HepG2 (cell line): Measurements from ENCODE around the gene DDX54. TPM values are rescaled to one million over a fixed set of nuclear protein-coding genes. Genes with fewer than 3 reads are reported as not detected.
A peak's percentile ranks its signal among the peaks of the same experiment; 100 is the strongest.

Source experiments
- ATAC-seq: fragments of 200-7000 bp; cut with Tn5 transposase; 3 replicates; pipeline ENCODE4 v1.9.1; 2020; ENCODE audit warnings: mild to moderate bottlenecking, moderate library complexity
- BruUV-seq: library from RNA; stranded (reverse); fragments of 400-500 nt; replicated peaks from 2 replicates; lab custom pipeline; 2021; lab: Mats Ljungman, UMichigan
- CTCF ChIA-PET: fragments of 300-600 bp; formaldehyde crosslinking; extraction: SDS; loops from one replicate; lab custom pipeline; 2021; ENCODE audit warnings: low total read pairs, inconsistent platforms, low intra/inter-chr PET ratio; lab: Yijun Ruan, JAX
- POLR2A ChIA-PET: fragments of 350-600 bp; sonication (Branson Sonifier 250); formaldehyde crosslinking; loops from one replicate; lab custom pipeline; 2020; ENCODE audit warnings: antibody characterized with exemption, inconsistent platforms; lab: Yijun Ruan, JAX
- DNase-seq: peaks from one replicate; pipeline ENCODE4 v3.0.0-alpha.2; 2015; ENCODE audit warnings: low spot score
- FAIRE-seq: peaks from 3 replicates; lab custom pipeline; 2011; peaks lifted over from hg19 to GRCh38; lab: Jason Lieb, UNC
- H2AFZ ChIP-seq: one replicate; pipeline ENCODE4 v1.6.1; 2011; ENCODE audit warnings: low read length, inconsistent platforms
- H3K27ac ChIP-seq: fragments of 300-600 bp; 3 replicates; pipeline ENCODE4 v1.8.0; 2011; ENCODE audit warnings: mixed run types, mild to moderate bottlenecking, mixed read lengths, low read length, inconsistent platforms; ENCODE audit not compliant: insufficient read depth; ENCODE audit errors: extremely low read length
- H3K27me3 ChIP-seq, 2 experiments: fragments of 200-600 bp in 1 of 2; 2 replicates in 1 of 2; 3 replicates in 1 of 2; pipeline versions ENCODE4 v1.6.0 to v1.8.0; 2011; ENCODE audit warnings: low read length in 2 of 2, mild to moderate bottlenecking in 2 of 2, moderate library complexity in 2 of 2, inconsistent platforms in 1 of 2; ENCODE audit not compliant: insufficient read depth in 2 of 2, control insufficient read depth in 1 of 2
- H3K36me3 ChIP-seq, 2 experiments: fragments of 200-600 bp in 1 of 2; replicated peaks in 1 of 2; 2 replicates in 1 of 2; 3 replicates in 1 of 2; pipeline versions ENCODE4 v1.5.1 to v1.8.0; 2011; ENCODE audit warnings: low read length in 2 of 2, inconsistent platforms in 1 of 2; ENCODE audit not compliant: insufficient read depth in 2 of 2, control insufficient read depth in 1 of 2
- H3K4me1 ChIP-seq: 2 replicates; pipeline ENCODE4 v1.5.1; 2012; ENCODE audit warnings: low read length, inconsistent platforms; ENCODE audit not compliant: insufficient read depth
- H3K4me2 ChIP-seq: 2 replicates; pipeline ENCODE4 v1.6.0; 2011; ENCODE audit warnings: low read depth, low read length, inconsistent platforms
- H3K4me3 ChIP-seq, 3 experiments: fragments of 200-600 bp in 1 of 3; sonication (generic), shearing (Covaris generic) in 1 of 3; replicated peaks in 1 of 3; 2 replicates each; pipeline ENCODE4 v1.5.1; 2011 to 2016; ENCODE audit warnings: low read length in 3 of 3, inconsistent platforms in 2 of 3, low read depth in 2 of 3, mild to moderate bottlenecking in 2 of 3, control low read depth in 1 of 3, mixed read lengths in 1 of 3; ENCODE audit not compliant: insufficient read depth in 1 of 3
- H3K79me2 ChIP-seq: one replicate; pipeline ENCODE4 v1.6.1; 2011; ENCODE audit warnings: low read length, inconsistent platforms; ENCODE audit not compliant: insufficient read depth
- H3K9ac ChIP-seq: 2 replicates; pipeline ENCODE4 v1.6.0; 2011; ENCODE audit warnings: mild to moderate bottlenecking, low read depth, low read length, inconsistent platforms; ENCODE audit not compliant: insufficient read depth
- H3K9me3 ChIP-seq: 2 replicates; pipeline ENCODE4 v1.5.1; 2012; ENCODE audit warnings: mild to moderate bottlenecking, low read length
- H4K20me1 ChIP-seq: 2 replicates; pipeline ENCODE4 v1.6.0; 2011; ENCODE audit warnings: inconsistent platforms, mild to moderate bottlenecking, low read length, moderate library complexity; ENCODE audit not compliant: insufficient read depth
- ATF1 ChIP-seq: IDR thresholded peaks from 2 replicates; pipeline ENCODE4 v1.6.1; 2016; ENCODE audit warnings: mild to moderate bottlenecking, control low read depth
- CCDC6 ChIP-seq: sonication (generic); formaldehyde crosslinking; IDR thresholded peaks from 2 replicates; pipeline ENCODE4 v1.8.1; 2022; ENCODE audit warnings: mild to moderate bottlenecking, missing genetic modification reagents, moderate library complexity
- FOSL2 ChIP-seq: sonication (generic); formaldehyde crosslinking; IDR thresholded peaks from 2 replicates; pipeline ENCODE4 v1.4.0; 2020; ENCODE audit warnings: missing genetic modification reagents
- IKZF1 ChIP-seq: fragments of 450-650 bp; IDR thresholded peaks from 2 replicates; pipeline ENCODE4 v1.7.1; 2016
- KLF15 ChIP-seq: sonication (generic); formaldehyde crosslinking; IDR thresholded peaks from 2 replicates; pipeline ENCODE4 v1.8.1; 2023; ENCODE audit warnings: borderline replicate concordance, mild to moderate bottlenecking, inconsistent platforms, missing genetic modification reagents, mixed read lengths
- MTERF4 ChIP-seq: sonication (generic); formaldehyde crosslinking; IDR thresholded peaks from 2 replicates; pipeline ENCODE4 v1.8.0; 2023; ENCODE audit warnings: mild to moderate bottlenecking, missing genetic modification reagents
- POGZ ChIP-seq: sonication (generic); formaldehyde crosslinking; IDR thresholded peaks from 2 replicates; pipeline ENCODE4 v1.4.0; 2020; ENCODE audit warnings: mild to moderate bottlenecking, missing genetic modification reagents
- RXRA ChIP-seq: sonication (generic); formaldehyde crosslinking; IDR thresholded peaks from 2 replicates; pipeline ENCODE4 v1.5.1; 2020; ENCODE audit warnings: missing genetic modification reagents
- SIN3B ChIP-seq: fragments of 150-350 bp; IDR thresholded peaks from 2 replicates; pipeline ENCODE4 v1.6.1; 2014; ENCODE audit warnings: low read length
- SP140L ChIP-seq: sonication (generic); formaldehyde crosslinking; IDR thresholded peaks from 2 replicates; pipeline ENCODE4 v1.4.0; 2020; ENCODE audit warnings: missing genetic modification reagents, borderline replicate concordance
- SRSF4 ChIP-seq: fragments of 200-400 bp; formaldehyde crosslinking; IDR thresholded peaks from one replicate; pipeline ENCODE4 v1.6.1; 2018; ENCODE audit warnings: mild to moderate bottlenecking, low read depth, low read length, moderate library complexity; ENCODE audit not compliant: poor library complexity, severe bottlenecking
- ZNF124 ChIP-seq: sonication (generic); formaldehyde crosslinking; IDR thresholded peaks from 2 replicates; pipeline ENCODE4 v1.4.0; 2020; ENCODE audit warnings: missing genetic modification reagents
- ZNF24 ChIP-seq: fragments of 450-650 bp; IDR thresholded peaks from 2 replicates; pipeline ENCODE4 v1.6.1; 2017; ENCODE audit warnings: antibody characterized with exemption, mild to moderate bottlenecking
- ZNF251 ChIP-seq: sonication (generic); formaldehyde crosslinking; IDR thresholded peaks from 2 replicates; pipeline ENCODE4 v1.9.0; 2021; ENCODE audit warnings: mild to moderate bottlenecking, missing genetic modification reagents
- ZNF44 ChIP-seq: sonication (generic); formaldehyde crosslinking; IDR thresholded peaks from 2 replicates; pipeline ENCODE4 v1.5.1; 2020; ENCODE audit warnings: mild to moderate bottlenecking, missing genetic modification reagents
- ZNF646 ChIP-seq: sonication (generic); formaldehyde crosslinking; IDR thresholded peaks from 2 replicates; pipeline ENCODE4 v1.9.0; 2021; ENCODE audit warnings: mild to moderate bottlenecking, missing genetic modification reagents
- ZNF709 ChIP-seq: sonication (generic); formaldehyde crosslinking; IDR thresholded peaks from 2 replicates; pipeline ENCODE4 v1.5.0; 2020; ENCODE audit warnings: mild to moderate bottlenecking, missing genetic modification reagents
- WGBS: methylation state at CpG from one replicate; pipeline ENCODE4 v1.1.6; 2017; ENCODE audit warnings: low lambda C conversion rate; 5-methylcytosine and 5-hydroxymethylcytosine counted together
- in situ Hi-C: cut with HindIII; loops from 2 replicates; pipeline ENCODE4 v1.10.0; 2017; ENCODE audit warnings: low pct_unique_long_range_greater_than_20kb; ENCODE audit not compliant: extremely low pct_ligation_motif_present
- intact Hi-C: fragments of 100-400 bp; cut with micrococcal nuclease; formaldehyde crosslinking; loops from one replicate; pipeline ENCODE4 v1.10.0; 2022; ENCODE audit not compliant: unreplicated experiment
- polyA plus RNA-seq, 8 experiments: library from polyadenylated mRNA; depleted of rRNA in 3 of 8; stranded (reverse) in 7 of 8; unstranded in 1 of 8; fragments of >200 nt; fragmentation: Illumina TruSeq in 4 of 8; extraction: Trizol in 4 of 8; gene quantifications; 2 replicates each; pipeline versions ENCODE4 v1.2.1 to v1.2.3, GENCODE V29; 2011 to 2016; ENCODE audit warnings: low read depth in 4 of 8, missing spikeins in 1 of 8, mixed read lengths in 1 of 8; ENCODE audit not compliant: insufficient read depth in 1 of 8
- total RNA-seq, 5 experiments: library from RNA; depleted of rRNA; stranded (reverse); fragments of >200 nt; fragmentation: Illumina TruSeq; extraction: Trizol; gene quantifications; 2 replicates each; pipeline ENCODE4 v1.2.3, GENCODE V29; 2016; ENCODE audit warnings: low read depth in 1 of 5

DDX54 gene
- total and polyA plus RNA-seq, 2 of the 13 experiments (the other 11 are each of a cell fraction or from before 2014, with no cell fraction given): 59.7 to 61.1 TPM

GRCh38 chr12:113128802-113129663 is 56.2 kb downstream of the DDX54 start (continued):
- TF ChIP-seq ZNF646 (CRISPR knock-in tag): peak; percentile 80; the same call in 1 of the 2 replicates
- TF ChIP-seq ZNF24: peak; percentile 92
- TF ChIP-seq RXRA (CRISPR knock-in tag): no peak
- no peak for TF ChIP-seq IKZF1
- no peak for TF ChIP-seq ZNF44 (CRISPR knock-in tag)

GRCh38 chr12:113127791-113128199 is 57.5 kb downstream of the DDX54 start:
- 6% methylated on average over 3 of the region's 15 CpGs for WGBS
- BruUV-seq: no TSS peak
- Histone ChIP-seq H3K9ac (no peak overlapping the region), H3K9me3 (no peaks in the 10 kb centered on the region), H3K4me1 (no peaks in the 10 kb centered on the region), H3K27me3 (peaks cover 2 to 7% of the 10 kb centered on the region in 2 experiments; a peak in 1 of 5 replicates), H3K4me3 (no peak overlapping the region; a peak in 1 of 6 replicates), H3K27ac (no peak overlapping the region), H3K36me3 (no peaks in the 10 kb centered on the region), H4K20me1 (no peaks in the 10 kb centered on the region), H3K79me2 (no peaks in the 10 kb centered on the region), H3K4me2 (peak overlapping the region; percentile 4; the same call in 1 of the 2 replicates), H2AFZ (no peak overlapping the region)
- no peak for ATAC-seq
- in situ Hi-C loops (no loop called here), intact Hi-C loops (no loop called here)
- ChIA-PET POLR2A (no interaction called here), CTCF (no interaction called here)
- DNase-seq: no peak
- FAIRE-seq: no peak
- TF ChIP-seq POGZ (CRISPR knock-in tag): no peak
- no peak for TF ChIP-seq ZNF124 (CRISPR knock-in tag)
- TF ChIP-seq ZNF251: no peak
- no peak for TF ChIP-seq SRSF4
- TF ChIP-seq FOSL2 (CRISPR knock-in tag): no peak
- no peak for TF ChIP-seq MTERF4 (CRISPR knock-in tag)
- no peak for TF ChIP-seq KLF15 (CRISPR knock-in tag)
- no peak for TF ChIP-seq SIN3B
- TF ChIP-seq SP140L (CRISPR knock-in tag): no peak
- no peak for TF ChIP-seq ZNF44 (CRISPR knock-in tag)
- TF ChIP-seq ZNF709 (CRISPR knock-in tag): no peak
- TF ChIP-seq CCDC6 (CRISPR knock-in tag): no peak
- no peak for TF ChIP-seq ATF1 (CRISPR knock-in tag)
